Stimulated activated CD8-positive, alpha-beta memory T cell treated with anti-CD3 and anti-CD28 coated beads, Interleukin-7, amount 100 ng/mL, for 1 hour (primary cell): ENCODE measurements around the gene TTC38.
"Not testable (repeated sequence)": the region's sequence is repeated elsewhere in the genome, so short reads cannot be mapped to it uniquely, and the experiment has no call there.

Experiments
- DNase-seq, 2 donors: peaks; one replicate each; pipeline ENCODE4 v3.0.0-alpha.2; 2020; ENCODE audit warnings: low read depth in 2 of 2

TTC38 gene

GRCh38 chr22:46296257-46297150 lies 28.7 kb downstream of the TTC38 start, which contains the start of gene GTSE1:
TSS of gene GTSE1 (plus strand) at chr22:46296870. CDS start at chr22:46297401, 531 bp downstream.
- DNase-seq, result peak; percentile 92 to 93

GRCh38 chr22:46297151-46297812 lies 29.5 kb downstream of the TTC38 start:
- DNase-seq, result no peak

- DNase-seq, result no peak
These were observed 31.3 kb downstream of the TTC38 start for GRCh38 chr22:46299101-46299500.

GRCh38 chr22:46300491-46300890 lies 32.7 kb downstream of the TTC38 start:
- DNase-seq, result no peak

- no peak for DNase-seq
These were observed 35.6 kb downstream of the TTC38 start for GRCh38 chr22:46303347-46303965.

- no peak for DNase-seq
These were observed 40.6 kb downstream of the TTC38 start for GRCh38 chr22:46308283-46308988.

GRCh38 chr22:46309526-46310085 lies 41.8 kb downstream of the TTC38 start:
- DNase-seq, result no peak

GRCh38 chr22:46312056-46312455 lies 44.2 kb downstream of the TTC38 start:
- no peak for DNase-seq

GRCh38 chr22:46312848-46313247 lies 45.0 kb downstream of the TTC38 start:
- not testable (repeated sequence) for DNase-seq

- no peak for DNase-seq
These were observed 48.2 kb downstream of the TTC38 start for GRCh38 chr22:46315976-46316375.

GRCh38 chr22:46317646-46318045 lies 49.8 kb downstream of the TTC38 start:
- no peak for DNase-seq

- DNase-seq, result no peak
These were observed 50.8 kb downstream of the TTC38 start for GRCh38 chr22:46318576-46318975.

- DNase-seq, result no peak
These were observed 51.5 kb downstream of the TTC38 start for GRCh38 chr22:46319319-46319718.

GRCh38 chr22:46320166-46320710 lies 52.4 kb downstream of the TTC38 start:
- no peak for DNase-seq

GRCh38 chr22:46320716-46321386 lies 53.0 kb downstream of the TTC38 start:
- DNase-seq, result no peak

GRCh38 chr22:46322711-46323110 lies 54.9 kb downstream of the TTC38 start:
- no peak for DNase-seq

- no peak for DNase-seq
These were observed 55.4 kb downstream of the TTC38 start for GRCh38 chr22:46323162-46323561.

GRCh38 chr22:46326066-46326680 lies 58.4 kb downstream of the TTC38 start:
- DNase-seq, result no peak

- DNase-seq, result no peak
These were observed 60.1 kb downstream of the TTC38 start for GRCh38 chr22:46327691-46328465.
